Gastrocnemius medialis (tissue), 4 donors: Measurements from ENCODE around the gene SCN2B.

ENCODE experiments used
- POLR2A ChIP-seq, 2 donors: fragments of 450-650 bp; IDR thresholded peaks; one replicate each; pipeline ENCODE4 v1.6.1; 2017; ENCODE audit warnings: antibody characterized with exemption in 2 of 2, mild to moderate bottlenecking in 2 of 2, moderate library complexity in 2 of 2
- TF ChIP-seq, protein P1 (sequence below), 5 experiments: fragments of 450-650 bp in 3 of 5; fragments of 200-600 bp in 2 of 5; sonication (generic) in 2 of 5; IDR thresholded peaks in 4 of 5; conservative IDR thresholded peaks in 1 of 5; 1 replicate in 4 of 5; 2 replicates in 1 of 5; pipeline ENCODE4 v1.5.1; 2016 to 2019; ENCODE audit warnings: antibody characterized with exemption in 5 of 5, mild to moderate bottlenecking in 3 of 5, moderate library complexity in 3 of 5

DNA sequence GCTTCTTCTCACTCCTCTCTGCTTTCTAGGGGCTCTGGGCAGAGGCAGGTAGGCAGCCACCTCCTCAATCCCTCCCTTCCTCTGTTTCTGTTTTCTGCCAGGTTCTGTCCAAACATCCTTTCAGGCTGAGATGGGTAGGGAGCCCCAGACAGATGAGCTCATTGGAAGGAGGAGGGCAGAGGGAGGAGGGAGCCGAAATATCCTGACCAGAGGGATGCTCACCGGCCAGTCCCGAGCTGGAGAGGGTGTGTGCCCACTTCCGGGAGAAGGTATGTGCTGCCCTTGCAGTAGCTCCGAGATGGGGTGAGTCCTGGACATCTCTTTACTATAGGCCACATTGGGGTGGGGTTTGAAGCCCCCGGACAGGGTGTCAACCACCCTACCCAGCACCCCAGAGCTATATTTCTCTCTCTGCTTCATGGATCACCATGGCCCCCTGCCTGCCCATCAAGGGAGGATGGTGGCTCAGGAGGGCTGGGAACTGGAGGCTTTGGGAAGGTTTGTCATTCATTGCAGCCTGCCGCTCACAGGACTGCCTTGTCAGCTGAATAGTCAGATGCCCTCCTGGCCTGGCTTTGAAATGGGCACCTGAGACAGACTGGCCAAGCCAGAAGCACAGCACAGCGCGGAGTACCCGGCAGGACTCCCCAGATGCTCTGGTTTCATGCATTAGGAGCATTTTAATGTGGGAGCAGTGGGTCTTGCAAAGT is 19.1 kb downstream of the SCN2B start:
- TF ChIP-seq, protein P1, sequence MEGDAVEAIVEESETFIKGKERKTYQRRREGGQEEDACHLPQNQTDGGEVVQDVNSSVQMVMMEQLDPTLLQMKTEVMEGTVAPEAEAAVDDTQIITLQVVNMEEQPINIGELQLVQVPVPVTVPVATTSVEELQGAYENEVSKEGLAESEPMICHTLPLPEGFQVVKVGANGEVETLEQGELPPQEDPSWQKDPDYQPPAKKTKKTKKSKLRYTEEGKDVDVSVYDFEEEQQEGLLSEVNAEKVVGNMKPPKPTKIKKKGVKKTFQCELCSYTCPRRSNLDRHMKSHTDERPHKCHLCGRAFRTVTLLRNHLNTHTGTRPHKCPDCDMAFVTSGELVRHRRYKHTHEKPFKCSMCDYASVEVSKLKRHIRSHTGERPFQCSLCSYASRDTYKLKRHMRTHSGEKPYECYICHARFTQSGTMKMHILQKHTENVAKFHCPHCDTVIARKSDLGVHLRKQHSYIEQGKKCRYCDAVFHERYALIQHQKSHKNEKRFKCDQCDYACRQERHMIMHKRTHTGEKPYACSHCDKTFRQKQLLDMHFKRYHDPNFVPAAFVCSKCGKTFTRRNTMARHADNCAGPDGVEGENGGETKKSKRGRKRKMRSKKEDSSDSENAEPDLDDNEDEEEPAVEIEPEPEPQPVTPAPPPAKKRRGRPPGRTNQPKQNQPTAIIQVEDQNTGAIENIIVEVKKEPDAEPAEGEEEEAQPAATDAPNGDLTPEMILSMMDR (IDR thresholded peaks at IDR 0.05 in 4 of 5, conservative IDR thresholded peaks at IDR 0.05 in 1 of 5), result no peak
- no peak for TF ChIP-seq POLR2A (IDR thresholded peaks at IDR 0.05)
